ENCODE results near the gene DLG3.
A peak's percentile ranks its signal among the peaks of the same experiment; 100 is the strongest.

DLG3 gene

DNA sequence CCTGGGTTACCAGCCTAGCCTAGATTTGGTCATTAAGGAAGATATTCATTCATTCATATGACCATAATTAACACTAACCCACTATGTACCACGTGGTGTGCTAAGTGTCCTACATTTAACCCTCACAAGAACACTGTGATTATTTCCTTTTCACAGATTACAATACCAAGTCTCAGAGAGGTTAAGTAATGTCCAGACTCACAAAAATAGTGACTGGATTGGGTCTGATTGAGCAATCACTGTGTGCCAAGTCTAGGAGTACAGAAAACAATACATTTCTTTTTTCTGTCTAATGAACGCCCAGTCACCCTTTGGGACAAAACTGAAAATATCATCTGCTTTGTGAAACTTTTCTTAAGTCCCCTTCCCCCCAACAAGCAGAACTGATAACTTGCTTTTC is 7.6 kb upstream of the DLG3 start:
- no peak for DNase-seq

DNA sequence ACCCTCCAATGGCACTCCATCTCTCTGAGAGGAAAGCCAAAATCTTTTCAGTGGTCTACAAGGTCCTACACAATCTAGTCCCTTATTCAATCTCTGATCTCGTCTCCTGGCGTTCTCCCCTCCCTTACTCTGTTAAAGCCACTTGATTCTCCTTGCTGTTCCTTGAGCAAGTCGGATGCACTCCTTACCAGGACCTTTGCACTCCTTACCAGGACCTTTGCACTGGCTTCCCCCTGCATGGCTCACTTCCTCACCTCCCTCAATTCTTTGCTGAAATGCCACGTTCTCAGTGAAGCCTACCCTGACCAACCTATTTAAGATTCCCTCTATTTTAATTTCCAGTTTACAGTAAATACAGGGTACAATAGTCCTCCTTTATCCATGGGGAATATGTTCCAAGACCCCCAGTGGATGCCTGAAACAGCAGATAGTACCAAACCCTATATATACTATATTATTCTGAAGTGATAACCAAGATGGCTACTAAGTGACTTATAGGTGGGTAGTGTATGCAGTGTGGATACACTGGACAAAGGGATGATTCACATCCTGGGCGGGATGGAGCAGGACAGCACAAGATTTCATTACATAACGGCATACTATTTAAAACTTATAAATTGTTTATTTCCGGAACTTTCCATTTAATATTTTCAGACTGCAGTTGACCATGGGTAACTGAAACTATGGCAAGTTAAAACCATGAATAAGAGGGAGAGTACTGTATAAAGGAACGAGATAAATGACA is 6.5 kb upstream of the DLG3 start:
- no peak for DNase-seq

- no peak for DNase-seq
Observed at GRCh38 chrX:70439016-70439415, 5.6 kb upstream of the DLG3 start.

GRCh38 chrX:70442224-70442623 is 2.4 kb upstream of the DLG3 start:
- DNase-seq: no peak

DNA sequence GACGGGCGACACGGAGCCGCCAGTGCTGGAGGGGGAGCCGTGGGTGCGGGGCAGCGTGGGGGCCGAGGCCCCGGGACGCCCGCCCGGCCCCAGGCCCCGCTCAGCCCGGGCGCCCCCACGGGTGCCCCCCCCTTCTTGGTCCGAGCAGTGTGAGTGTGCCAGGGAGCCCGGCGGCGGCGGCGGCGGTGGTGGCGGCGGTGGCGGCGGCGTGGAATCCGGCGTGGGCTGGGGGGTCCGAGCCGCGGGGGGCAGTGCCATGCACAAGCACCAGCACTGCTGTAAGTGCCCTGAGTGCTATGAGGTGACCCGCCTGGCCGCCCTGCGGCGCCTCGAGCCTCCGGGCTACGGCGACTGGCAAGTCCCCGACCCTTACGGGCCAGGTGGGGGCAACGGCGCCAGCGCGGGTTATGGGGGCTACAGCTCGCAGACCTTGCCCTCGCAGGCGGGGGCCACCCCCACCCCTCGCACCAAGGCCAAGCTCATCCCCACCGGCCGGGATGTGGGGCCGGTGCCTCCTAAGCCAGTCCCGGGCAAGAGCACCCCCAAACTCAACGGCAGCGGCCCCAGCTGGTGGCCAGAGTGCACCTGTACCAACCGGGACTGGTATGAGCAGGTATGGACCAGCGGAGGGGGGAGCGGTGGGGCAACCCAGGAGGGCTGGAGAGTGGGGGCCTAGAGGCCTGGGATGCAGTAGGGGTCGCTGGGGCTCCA is 466 bp downstream of the DLG3 start:
- no peak for DNase-seq

GRCh38 chrX:70445951-70446350 is 1.3 kb downstream of the DLG3 start:
- peak in 2 of 56 donors; percentile 7 to 16 for DNase-seq

DNA sequence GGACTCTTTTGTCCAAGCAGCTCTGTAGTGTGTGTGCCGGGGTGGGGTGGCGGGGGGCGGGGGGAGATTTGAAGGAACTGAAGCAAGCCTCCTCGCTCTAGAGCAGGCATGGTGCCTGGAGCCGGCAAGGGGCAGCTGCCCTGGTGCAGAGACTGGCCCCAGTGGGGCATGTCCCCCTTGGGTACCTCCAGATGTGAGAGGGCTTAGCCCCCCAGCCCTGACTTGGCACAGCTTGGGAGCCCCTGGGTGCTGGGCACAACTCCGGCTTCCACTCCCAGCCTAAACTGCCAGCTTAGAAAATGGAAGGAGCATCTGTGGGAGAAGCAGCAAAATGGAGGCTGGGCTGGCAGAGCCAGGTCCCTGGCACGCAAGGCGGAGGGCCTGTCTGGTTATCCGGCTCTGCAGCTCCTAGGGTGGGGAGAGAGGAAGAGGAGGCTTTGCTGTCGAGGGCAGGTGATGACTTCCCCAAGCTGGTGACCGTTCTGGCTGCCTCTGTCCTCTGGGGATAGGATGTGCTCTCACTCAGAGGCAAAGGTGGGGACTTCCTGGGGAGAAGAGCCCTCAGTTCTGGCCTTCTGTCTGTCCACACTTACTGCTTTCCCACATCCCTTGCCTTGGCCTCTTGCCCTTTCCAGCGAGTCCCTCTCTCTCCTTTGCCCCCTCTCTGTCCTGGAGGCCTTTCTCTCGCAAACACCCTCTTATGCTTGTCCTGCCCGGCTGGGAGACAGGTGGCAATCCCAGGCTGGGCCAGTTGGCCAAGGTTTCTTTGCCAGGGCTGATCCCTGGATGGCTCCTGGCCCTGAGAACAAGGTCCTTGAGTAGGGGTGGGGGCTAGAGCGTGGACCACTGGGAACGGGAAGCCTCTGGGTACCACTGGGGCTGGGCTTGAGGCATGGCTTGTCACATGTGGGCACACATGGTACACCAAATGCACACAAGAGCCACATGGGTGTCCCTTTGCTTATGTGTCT is 2.0 kb downstream of the DLG3 start:
- DNase-seq: peak in 3 of 56 donors; percentile 1 to 8 (median 2)

DNA sequence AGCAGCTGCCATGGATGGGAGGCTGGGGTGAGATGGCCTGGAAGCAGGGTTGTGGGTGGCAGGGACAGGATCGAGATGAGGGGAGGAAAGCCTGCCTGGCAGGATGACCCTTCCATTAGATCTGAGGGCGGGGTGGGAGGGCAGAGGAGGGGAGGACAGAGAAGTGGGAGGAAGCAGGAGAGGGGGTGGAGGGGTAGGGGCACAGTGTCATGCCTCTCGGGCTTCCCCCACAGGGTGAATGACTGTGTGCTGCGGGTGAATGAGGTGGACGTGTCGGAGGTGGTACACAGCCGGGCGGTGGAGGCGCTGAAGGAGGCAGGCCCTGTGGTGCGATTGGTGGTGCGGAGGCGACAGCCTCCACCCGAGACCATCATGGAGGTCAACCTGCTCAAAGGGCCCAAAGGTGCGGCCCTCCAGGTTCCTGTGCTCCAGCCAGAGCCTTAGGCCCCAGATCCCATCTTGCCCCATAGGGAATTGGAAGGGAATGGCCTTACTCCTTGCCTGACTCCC is 4.9 kb downstream of the DLG3 start:
- no peak for DNase-seq

- DNase-seq: peak in 22 of 56 donors; percentile 1 to 48 (median 9)
Observed at GRCh38 chrX:70452143-70452733, 7.6 kb downstream of the DLG3 start.

- DNase-seq: no peak
Observed at GRCh38 chrX:70453024-70453618, 8.5 kb downstream of the DLG3 start.

DNA sequence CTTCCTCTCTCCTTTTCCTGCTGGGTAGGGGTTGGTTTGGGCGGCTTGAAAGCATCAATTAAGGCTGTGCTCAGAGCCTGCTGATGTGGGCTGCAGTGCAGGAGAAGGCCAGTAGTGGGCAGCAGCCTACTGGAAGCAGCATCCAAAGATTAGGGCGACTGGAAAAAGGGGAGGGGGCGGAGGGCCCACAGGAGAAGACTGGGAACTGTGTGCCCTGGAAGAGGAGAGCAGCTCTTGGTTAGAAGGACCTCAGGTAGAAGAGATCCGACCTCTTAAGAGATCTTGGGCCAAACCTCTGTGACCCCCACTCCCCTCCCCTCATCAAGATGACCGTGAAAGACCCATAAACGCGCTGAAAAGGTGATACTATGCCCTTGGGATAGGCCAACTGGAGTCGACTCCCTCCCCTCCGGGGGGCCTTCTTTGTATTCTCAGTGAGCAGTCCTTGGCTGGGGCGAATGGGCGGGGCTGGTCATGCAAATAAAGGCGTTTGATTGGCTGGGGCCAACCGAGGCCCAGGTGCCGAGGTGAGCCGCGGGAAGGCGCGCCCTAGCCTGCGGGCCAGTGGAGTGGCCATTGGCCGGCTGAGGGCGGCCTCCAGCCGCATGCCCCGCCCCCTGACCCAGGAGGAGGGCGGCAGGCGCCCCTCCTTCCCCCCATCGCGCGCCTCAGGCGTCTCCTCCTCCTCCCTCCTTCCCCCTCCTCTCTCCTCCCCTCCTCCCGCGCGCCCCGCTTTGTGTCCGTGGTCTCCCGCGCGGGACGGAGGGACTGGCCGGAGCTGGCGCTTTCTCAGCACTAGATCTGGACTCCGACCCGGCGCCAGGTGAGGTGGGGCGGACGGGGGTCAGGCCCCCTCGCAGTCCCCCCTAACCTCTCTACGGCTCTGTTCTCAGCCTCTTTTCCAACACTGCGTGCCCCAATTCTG is 10.1 kb downstream of the DLG3 start:
- peak in 15 of 56 donors; percentile 1 to 47 (median 11) for DNase-seq

DNA sequence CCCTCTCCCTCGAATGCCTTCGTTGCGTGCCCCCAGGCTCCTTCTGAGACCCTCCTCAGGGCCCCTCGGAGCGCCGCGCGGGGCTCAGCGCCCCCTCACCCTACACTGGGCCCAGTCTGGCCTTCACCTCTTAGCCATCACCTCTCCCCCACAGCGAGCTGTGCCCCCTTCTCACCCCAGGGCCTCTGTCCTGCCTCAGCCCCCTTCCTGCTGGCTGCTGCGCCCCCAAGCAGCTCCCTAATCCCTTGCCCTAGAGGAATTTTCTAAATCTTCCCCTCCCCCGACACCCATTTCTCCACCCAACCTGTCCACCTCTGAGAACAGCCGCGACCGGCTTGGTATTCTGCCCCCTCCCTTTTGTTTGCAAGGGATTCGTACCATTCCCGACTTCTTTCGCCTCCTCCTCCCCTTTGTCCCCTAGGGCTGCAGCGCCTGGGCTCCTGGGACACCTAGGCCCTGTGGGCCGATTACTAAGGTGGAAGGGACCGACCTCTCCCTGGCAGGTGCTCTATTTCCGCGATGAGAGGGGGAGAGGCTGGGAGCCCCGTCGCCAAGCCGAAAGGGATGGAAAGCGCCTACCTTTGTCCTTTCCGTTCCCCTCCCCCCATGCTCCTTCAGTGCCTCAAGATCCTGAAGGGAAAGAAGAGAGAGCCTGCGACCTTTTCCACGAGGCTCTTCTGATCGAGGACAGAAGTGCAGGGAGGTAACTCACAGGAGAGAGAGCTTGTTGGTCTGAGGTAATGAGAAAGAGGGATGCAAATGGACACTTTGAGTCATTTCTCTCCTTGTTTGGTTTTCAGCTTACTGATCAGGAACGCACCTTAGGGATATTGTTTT is 10.9 kb downstream of the DLG3 start:
- DNase-seq: no peak

GRCh38 chrX:70456256-70456655 is 11.6 kb downstream of the DLG3 start:
- DNase-seq: no peak

GRCh38 chrX:70461026-70461425 is 16.4 kb downstream of the DLG3 start:
- DNase-seq: no peak

- no peak for DNase-seq
Observed at GRCh38 chrX:70464051-70464450, 19.4 kb downstream of the DLG3 start.

DNA sequence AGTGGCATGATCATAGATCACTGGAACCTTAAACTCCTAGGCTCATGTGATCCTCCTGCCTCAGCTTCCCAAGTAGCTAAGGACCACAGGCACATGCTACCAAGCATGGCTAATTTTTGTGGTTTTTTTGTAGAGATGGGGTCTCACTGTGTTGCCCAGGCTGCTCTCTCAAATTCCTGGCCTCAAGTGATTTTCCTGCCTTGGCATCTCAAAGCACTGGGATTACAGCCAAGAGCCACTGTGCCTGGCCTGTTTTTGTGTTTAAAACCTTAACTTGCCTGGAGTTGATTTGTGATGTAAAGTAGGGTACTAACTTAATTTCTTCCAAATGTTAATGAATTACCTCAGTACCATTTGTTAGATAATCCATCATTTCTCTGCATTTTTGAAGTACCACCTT is 22.3 kb downstream of the DLG3 start:
- DNase-seq: no peak

GRCh38 chrX:70468709-70469108 is 24.1 kb downstream of the DLG3 start:
- DNase-seq: no peak

- DNase-seq: no peak
Observed at GRCh38 chrX:70470850-70471289, 26.2 kb downstream of the DLG3 start.
